Measurements from ENCODE around the gene TP63.

- TF ChIP-seq EZH2 (IDR thresholded peaks at IDR 0.05; ENCODE audit: borderline replicate concordance, low read depth, low read length, severe bottlenecking) (no peak), POLR2A (IDR thresholded peaks at IDR 0.05; ENCODE audit: low read depth, low read length) (no peak), JUN (IDR thresholded peaks at IDR 0.05; ENCODE audit: borderline replicate concordance, insufficient read depth, insufficient read length, low read depth) (no peak), CTCF (IDR thresholded peaks at IDR 0.05; ENCODE audit: extremely low read depth in 1 of 2, insufficient read depth in 1 of 2, low read depth in 1 of 2, low read length in 2 of 2) (no peak), FOS (IDR thresholded peaks at IDR 0.05; ENCODE audit: borderline replicate concordance, insufficient read depth, low read length) (no peak), POLR2AphosphoS5 (IDR thresholded peaks at IDR 0.05; ENCODE audit: insufficient read depth, low read depth, low read length) (no peak), MAX (IDR thresholded peaks at IDR 0.05; ENCODE audit: insufficient read depth, insufficient read length) (no peak), MYC (IDR thresholded peaks at IDR 0.05; ENCODE audit: low read depth, low read length) (no peak), GATA2 (IDR thresholded peaks at IDR 0.05; ENCODE audit: insufficient read depth, insufficient read length, low read depth, low read length) (no peak)
These were observed 220.5 kb downstream of the TP63 start for GRCh38 chr3:189851682-189852081.

Measured in endothelial cell of umbilical vein (primary cell).